DMS 273 treated with DMSO at 0.1 percent for 48 hours (cell line): ENCODE measurements around the gene RASGRP1.
A peak's percentile ranks its signal among the peaks of the same experiment; 100 is the strongest.
"Not testable (repeated sequence)": the region's sequence is repeated elsewhere in the genome, so short reads cannot be mapped to it uniquely, and the experiment has no call there.

Experiments used
- DNase-seq: peaks from one replicate; lab custom pipeline; 2025; lab: John Stamatoyannopoulos, UW

Gene RASGRP1

GRCh38 chr15:38564557-38565286, at the start of gene RASGRP1:
Gene RASGRP1 (minus strand): TSS chr15:38564814. CDS start chr15:38564628, 186 bp downstream.
- no peak for DNase-seq

DNA sequence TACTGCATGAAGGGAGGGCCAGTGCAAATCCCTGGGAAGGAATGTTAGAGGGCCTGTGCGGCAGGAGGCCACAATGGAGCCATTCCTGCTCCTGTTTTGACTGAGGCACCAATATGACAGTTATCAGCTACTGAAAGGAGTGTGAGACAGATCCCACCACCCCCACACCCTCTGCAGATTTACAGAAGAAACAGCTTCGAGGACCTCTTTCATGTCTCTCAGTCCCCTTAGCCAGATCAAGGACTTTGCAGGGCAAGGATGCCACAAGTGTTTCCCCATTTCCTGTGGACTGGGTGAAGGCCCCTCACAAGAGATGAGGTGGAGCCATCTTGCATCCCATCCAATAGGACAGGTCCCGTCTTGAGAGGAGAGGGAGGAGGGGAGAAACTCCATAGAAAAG, 48.5 kb upstream of the RASGRP1 start:
- no peak for DNase-seq

DNA sequence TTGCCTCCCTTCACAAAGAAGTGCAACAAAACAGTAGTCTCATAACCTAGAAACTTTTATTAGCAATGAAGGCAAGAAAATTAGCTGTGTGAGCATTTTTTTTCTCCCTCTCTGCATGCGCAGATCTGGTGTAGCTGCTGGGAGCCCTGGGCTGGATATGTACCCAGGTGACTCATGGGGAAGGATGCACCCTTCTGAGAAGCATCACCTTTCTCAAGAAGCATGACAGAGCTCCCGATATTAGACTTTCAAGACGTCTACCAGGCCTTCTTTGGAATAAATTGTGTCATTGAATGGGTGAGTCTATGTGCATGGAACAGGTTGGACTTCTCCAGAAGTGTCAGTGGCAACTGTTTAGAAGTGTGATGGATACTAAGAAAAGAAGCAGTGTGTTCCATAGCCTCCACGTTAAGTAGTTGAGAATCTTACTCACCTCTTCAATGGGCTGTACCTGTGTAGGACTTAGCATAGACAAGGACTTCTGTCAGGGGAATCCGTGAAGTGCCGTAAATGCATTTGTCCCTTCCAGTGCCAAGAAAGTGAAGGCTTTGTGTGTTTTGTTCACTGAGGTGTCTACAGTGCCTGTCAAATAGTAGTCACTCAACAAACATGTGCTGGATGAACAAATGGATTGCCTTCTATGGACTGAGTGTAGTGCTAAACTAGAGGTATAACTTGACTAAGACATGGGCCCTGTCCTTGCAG, 47.7 kb upstream of the RASGRP1 start:
- DNase-seq = no peak

DNA sequence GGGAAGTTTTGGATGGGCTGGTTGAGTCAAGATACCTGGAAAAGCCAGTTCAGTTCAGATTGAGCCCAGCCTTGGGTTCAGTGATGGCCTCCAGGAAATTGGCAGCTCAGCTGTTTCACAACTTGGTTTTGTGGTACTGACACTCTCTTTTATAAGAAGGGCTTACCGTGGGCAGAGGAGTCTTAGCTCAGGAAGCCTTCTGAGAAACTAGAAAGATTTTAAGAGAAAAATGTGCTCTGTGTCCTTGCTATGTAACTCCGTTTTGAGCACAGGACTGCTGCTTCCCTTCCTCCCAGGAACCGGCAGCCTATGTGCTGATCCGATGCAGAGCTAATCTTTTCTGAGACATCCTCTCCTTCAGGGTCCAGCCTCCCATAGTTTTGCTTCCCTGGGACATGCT, 46.6 kb upstream of the RASGRP1 start:
- DNase-seq = no peak

GRCh38 chr15:38610748-38611147, 46.1 kb upstream of the RASGRP1 start:
- peak; percentile 92 for DNase-seq

DNA sequence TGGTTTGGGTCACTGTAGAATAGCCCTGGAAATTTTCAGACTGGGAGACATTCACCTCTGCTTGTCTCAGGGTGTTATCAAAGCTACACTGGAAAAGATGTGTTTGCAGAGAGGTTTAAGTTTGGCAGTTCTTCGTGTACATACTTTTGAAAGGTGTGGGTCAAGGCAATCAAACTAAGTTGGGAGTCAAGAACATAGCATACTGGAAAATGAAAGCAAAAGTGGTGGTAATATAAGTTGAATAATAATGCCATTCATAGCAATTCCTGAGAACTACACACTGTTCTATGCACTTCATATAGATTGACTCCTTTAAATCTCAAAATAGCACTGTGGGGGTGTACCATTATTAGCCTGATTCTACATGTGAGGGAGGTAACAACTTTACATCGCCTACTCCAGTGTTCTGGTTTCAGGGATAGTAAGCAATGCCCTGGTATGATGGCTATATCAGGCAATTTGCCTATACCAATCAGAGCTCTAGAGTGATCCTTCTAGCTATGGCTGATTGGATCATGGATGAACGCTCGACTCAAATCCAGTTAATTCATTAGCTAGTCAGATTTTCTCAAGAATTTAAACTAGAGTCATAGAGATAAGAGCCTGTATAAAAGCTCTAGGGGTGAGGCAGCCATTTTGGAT, 44.6 kb upstream of the RASGRP1 start:
- DNase-seq = no peak

- DNase-seq = no peak
Measured at GRCh38 chr15:38608682-38609081, 44.1 kb upstream of the RASGRP1 start.

- no peak for DNase-seq
Measured at GRCh38 chr15:38605744-38606143, 41.1 kb upstream of the RASGRP1 start.

GRCh38 chr15:38603672-38604071, 39.1 kb upstream of the RASGRP1 start:
- DNase-seq = no peak

GRCh38 chr15:38602910-38603670, 38.5 kb upstream of the RASGRP1 start:
- DNase-seq = no peak

GRCh38 chr15:38600236-38600635, 35.6 kb upstream of the RASGRP1 start:
- peak; percentile 94 for DNase-seq

GRCh38 chr15:38598749-38599148, 34.1 kb upstream of the RASGRP1 start:
- no peak for DNase-seq

GRCh38 chr15:38597219-38597800, 32.7 kb upstream of the RASGRP1 start:
- no peak for DNase-seq

DNA sequence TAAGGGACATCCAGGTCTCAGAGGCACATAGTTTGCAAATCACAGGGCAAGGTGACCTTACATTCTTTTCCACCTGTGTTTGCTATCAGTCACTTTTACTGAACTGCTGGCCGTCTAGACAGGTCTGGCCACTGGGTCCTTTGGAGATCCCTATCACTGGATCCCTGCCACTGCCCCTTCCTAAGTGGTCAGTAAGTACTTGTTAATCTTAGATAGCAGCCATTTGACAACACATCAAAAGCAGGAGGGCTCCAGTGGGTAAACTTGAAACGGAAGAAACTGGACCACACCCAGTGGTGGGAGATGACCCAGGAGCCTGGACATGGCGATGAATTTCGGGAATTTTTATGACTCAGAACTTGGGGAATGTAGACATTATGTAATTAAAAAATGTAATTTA, 28.9 kb upstream of the RASGRP1 start:
- DNase-seq = no peak

GRCh38 chr15:38589502-38589901, 24.9 kb upstream of the RASGRP1 start:
- no peak for DNase-seq

- no peak for DNase-seq
Measured at GRCh38 chr15:38588672-38589071, 24.1 kb upstream of the RASGRP1 start.

DNA sequence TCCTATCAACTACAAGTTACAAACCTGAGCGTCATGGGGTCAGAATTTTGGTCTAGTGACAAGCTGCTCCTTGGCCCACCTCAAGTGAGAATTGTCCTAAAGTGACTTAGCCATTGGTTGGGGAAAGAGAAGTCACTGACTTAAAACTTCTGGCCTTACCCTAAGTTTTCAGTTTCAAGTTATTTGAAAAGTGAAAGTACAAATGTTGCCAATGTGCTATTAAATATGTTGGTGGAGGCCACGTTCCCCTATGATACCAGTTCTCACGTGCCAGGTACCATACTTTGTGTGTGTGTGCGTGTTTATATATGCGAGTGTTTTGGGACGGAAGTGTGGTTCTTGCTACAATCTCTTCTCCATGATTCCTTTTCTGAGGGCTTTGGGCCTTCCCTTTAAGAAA, 22.6 kb upstream of the RASGRP1 start:
- no peak for DNase-seq

- DNase-seq = not testable (repeated sequence)
Measured at GRCh38 chr15:38586005-38586404, 21.4 kb upstream of the RASGRP1 start.

DNA sequence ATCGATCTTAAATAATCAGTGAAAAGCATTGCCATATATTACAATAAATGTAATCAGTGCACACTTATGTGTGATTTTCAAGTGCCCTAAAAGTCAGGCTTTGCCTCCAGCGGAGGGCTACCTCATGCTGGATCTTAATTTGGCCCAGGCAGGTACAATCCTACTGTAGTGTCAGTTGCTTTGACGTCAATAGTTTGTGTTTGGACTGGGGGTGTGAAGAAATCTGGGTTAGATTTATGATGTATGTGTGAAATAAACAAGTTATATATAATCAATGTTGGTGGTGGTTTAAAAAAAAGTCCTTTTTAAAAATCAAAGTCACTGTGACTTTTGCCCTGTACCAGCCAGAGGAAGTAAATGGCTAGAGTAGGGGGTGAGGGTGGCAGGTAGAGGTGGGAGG, 14.0 kb upstream of the RASGRP1 start:
- no peak for DNase-seq

DNA sequence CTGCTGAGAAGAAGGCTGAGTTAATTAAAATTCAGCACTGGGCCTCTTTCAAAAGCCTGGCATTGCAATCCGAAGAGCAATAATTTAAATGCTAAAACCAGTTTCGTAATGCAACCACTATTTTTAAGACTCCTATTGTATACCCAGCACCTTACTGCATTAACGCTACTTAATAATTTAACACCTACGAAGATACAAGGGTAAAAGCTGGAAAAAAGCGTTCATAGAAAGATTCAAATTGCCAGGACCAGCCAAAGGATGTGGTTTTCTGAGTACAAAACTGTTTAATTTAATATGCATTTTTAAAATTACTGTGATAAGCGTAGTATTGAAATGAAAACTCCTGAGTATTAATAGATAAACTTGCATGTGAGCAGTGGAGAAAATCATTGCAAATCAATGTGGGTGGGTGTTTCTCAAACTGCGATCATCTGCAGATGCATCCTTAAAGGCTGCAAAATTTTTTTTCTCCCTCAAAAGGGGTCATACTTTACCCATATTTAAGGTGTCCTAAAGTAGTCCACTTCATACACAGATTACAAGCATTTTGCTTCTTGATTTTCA, 12.9 kb upstream of the RASGRP1 start:
- no peak for DNase-seq

DNA sequence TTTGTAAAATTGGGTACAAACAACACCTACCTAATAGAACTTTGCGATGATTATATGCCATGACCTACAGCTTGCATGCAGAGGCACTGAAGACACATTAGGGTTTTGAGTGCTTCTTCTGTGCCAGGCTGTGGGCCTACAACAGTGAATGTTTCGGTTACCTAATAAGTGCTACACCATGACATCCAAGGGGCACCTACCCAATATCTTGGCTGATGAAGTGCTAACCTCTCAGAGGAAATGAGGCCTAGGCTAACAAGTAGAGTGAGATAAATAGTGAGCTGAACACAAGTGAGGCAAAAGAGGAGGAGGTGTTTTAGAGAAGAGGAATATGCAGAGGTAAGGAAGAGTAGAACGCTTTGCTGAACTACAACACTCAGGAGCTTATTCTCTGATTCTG, 12.2 kb upstream of the RASGRP1 start:
- DNase-seq = no peak

- no peak for DNase-seq
Measured at GRCh38 chr15:38576261-38576660, 11.6 kb upstream of the RASGRP1 start.
